MM.1S (cell line): ENCODE data around the gene PNO1.

Source experiments
- DNase-seq: peaks from one replicate; pipeline ENCODE4 v3.0.0-alpha.2; 2015
- H2AFZ ChIP-seq: fragments of 300-600 bp; sonication (generic); 2 replicates; pipeline ENCODE4 v1.6.0; 2016; ENCODE audit warnings: antibody characterized with exemption, low read length
- H3F3A ChIP-seq: fragments of 300-600 bp; sonication (generic); 2 replicates; pipeline ENCODE4 v1.6.1; 2016; ENCODE audit warnings: mild to moderate bottlenecking, antibody characterized with exemption, low read length, moderate library complexity, mixed read lengths; ENCODE audit not compliant: insufficient read depth
- H3K27ac ChIP-seq: fragments of 300-600 bp; sonication (generic); 2 replicates; pipeline ENCODE4 v1.5.1; 2016; ENCODE audit warnings: mild to moderate bottlenecking, low read length
- H3K27me3 ChIP-seq: fragments of 300-600 bp; sonication (generic); replicated peaks from 2 replicates; pipeline ENCODE4 v1.6.0; 2016; ENCODE audit warnings: low read length; ENCODE audit not compliant: insufficient read depth
- H3K36me3 ChIP-seq: fragments of 300-600 bp; sonication (generic); replicated peaks from 2 replicates; pipeline ENCODE4 v1.6.1; 2016; ENCODE audit warnings: mild to moderate bottlenecking, low read length, mixed read lengths; ENCODE audit not compliant: insufficient read depth
- H3K4me1 ChIP-seq: fragments of 300-600 bp; sonication (generic); 2 replicates; pipeline ENCODE4 v1.6.1; 2016; ENCODE audit warnings: low read length, mixed read lengths
- H3K4me2 ChIP-seq: fragments of 300-600 bp; sonication (generic); 2 replicates; pipeline ENCODE4 v1.6.0; 2016; ENCODE audit warnings: low read depth, low read length
- H3K4me3 ChIP-seq: fragments of 300-600 bp; sonication (generic); 2 replicates; pipeline ENCODE4 v1.5.1; 2016; ENCODE audit warnings: low read length, mixed read lengths
- H3K79me2 ChIP-seq: fragments of 300-600 bp; sonication (generic); 2 replicates; pipeline ENCODE4 v1.6.1; 2016; ENCODE audit warnings: mixed run types, low read length, mixed read lengths
- H3K9ac ChIP-seq: fragments of 300-600 bp; sonication (generic); 2 replicates; pipeline ENCODE4 v1.6.1; 2016; ENCODE audit warnings: low read length, mixed read lengths
- H3K9me2 ChIP-seq: fragments of 300-600 bp; sonication (generic); replicated peaks from 2 replicates; pipeline ENCODE4 v1.6.1; 2016; ENCODE audit warnings: mild to moderate bottlenecking, low read length, mixed read lengths; ENCODE audit not compliant: insufficient read depth
- H3K9me3 ChIP-seq: fragments of 300-600 bp; sonication (generic); replicated peaks from 2 replicates; pipeline ENCODE4 v1.6.1; 2016; ENCODE audit warnings: mild to moderate bottlenecking, low read length, mixed read lengths; ENCODE audit not compliant: insufficient read depth
- H4K20me1 ChIP-seq: fragments of 300-600 bp; sonication (generic); 2 replicates; pipeline ENCODE4 v1.6.1; 2016; ENCODE audit warnings: mild to moderate bottlenecking, low read length, moderate library complexity, mixed read lengths; ENCODE audit not compliant: insufficient read depth
- EZH2 ChIP-seq: fragments of 300-600 bp; sonication (generic); optimal IDR thresholded peaks from 2 replicates; pipeline ENCODE3; 2017; ENCODE audit warnings: low read depth, mild to moderate bottlenecking, antibody characterized with exemption, low read length, mixed read lengths
- EZH2phosphoT487 ChIP-seq: fragments of 300-600 bp; sonication (generic); IDR thresholded peaks from 2 replicates; pipeline ENCODE4 v1.6.1; 2018; ENCODE audit warnings: antibody characterized with exemption, low read length
- TF ChIP-seq, protein P1 (sequence below): fragments of 300-600 bp; sonication (generic); IDR thresholded peaks from 2 replicates; pipeline ENCODE4 v1.5.1; 2016; ENCODE audit warnings: antibody characterized with exemption, low read length, mixed read lengths

Gene PNO1

DNA sequence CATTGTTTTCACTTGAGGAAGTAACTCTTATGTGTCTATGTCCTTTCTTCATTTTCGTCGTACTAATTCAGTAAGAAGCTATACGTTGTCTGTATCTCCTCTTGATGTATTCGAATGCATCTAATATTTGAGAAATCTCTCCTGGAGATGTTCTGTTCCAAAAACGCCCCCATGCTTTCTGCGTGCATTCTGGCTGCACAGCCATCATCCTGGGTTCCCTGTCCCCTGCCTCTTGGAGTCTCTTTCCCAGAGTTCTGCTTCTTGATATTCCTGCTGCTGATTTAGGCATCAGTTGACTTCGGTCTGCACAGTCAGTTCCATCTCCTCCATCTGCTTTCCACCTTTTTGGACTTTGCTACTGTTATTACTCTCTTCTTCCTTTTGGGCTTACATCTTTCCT lies 13.5 kb downstream of the PNO1 start:
- H3K36me3 ChIP-seq: no peaks in the 10 kb centered on the region
- H3F3A ChIP-seq: no peaks in the 10 kb centered on the region
- DNase-seq: no peak
- TF ChIP-seq EZH2phosphoT487 (no peak), EZH2 (no peak)
- TF ChIP-seq, protein P1, sequence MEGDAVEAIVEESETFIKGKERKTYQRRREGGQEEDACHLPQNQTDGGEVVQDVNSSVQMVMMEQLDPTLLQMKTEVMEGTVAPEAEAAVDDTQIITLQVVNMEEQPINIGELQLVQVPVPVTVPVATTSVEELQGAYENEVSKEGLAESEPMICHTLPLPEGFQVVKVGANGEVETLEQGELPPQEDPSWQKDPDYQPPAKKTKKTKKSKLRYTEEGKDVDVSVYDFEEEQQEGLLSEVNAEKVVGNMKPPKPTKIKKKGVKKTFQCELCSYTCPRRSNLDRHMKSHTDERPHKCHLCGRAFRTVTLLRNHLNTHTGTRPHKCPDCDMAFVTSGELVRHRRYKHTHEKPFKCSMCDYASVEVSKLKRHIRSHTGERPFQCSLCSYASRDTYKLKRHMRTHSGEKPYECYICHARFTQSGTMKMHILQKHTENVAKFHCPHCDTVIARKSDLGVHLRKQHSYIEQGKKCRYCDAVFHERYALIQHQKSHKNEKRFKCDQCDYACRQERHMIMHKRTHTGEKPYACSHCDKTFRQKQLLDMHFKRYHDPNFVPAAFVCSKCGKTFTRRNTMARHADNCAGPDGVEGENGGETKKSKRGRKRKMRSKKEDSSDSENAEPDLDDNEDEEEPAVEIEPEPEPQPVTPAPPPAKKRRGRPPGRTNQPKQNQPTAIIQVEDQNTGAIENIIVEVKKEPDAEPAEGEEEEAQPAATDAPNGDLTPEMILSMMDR: no peak
- H2AFZ ChIP-seq: no peak overlapping the region
- H3K9me3 ChIP-seq: no peaks in the 10 kb centered on the region
- H3K4me1 ChIP-seq: no peaks in the 10 kb centered on the region
- no peak overlapping the region for H3K4me3 ChIP-seq
- no peak overlapping the region for H3K4me2 ChIP-seq
- H3K9me2 ChIP-seq: no peaks in the 10 kb centered on the region
- H4K20me1 ChIP-seq: no peaks in the 10 kb centered on the region
- H3K9ac ChIP-seq: no peak overlapping the region
- no peaks in the 10 kb centered on the region for H3K27me3 ChIP-seq
- peaks cover 10% of the 10 kb centered on the region; the same call in 1 of the 2 replicates for H3K79me2 ChIP-seq
- no peak overlapping the region for H3K27ac ChIP-seq

DNA sequence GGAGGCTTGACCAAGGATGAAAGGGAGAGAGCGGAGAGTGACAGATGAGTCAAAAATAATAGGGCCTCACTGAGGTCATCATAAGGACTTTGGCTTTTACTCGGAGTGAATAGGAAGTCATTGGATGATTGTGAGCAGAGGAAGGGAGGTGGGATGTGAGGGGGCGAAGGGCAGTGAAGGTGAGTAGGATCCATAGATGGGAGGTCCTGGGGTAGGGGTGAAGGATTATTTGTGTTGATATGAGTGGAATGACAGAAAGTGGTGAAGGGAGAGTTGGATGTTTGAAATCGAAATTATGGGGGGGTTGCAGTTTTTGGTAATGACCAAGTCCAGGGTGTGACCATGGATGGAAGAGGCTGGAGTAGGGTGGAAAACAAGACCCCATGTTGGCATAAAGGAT lies 14.0 kb downstream of the PNO1 start:
- no peaks in the 10 kb centered on the region for H3K36me3 ChIP-seq
- H3K9me2 ChIP-seq: no peaks in the 10 kb centered on the region
- H3K9ac ChIP-seq: no peak overlapping the region
- H3K27me3 ChIP-seq: no peaks in the 10 kb centered on the region
- no peak for DNase-seq
- no peaks in the 10 kb centered on the region; the same call in 1 of the 2 replicates for H3F3A ChIP-seq
- H3K9me3 ChIP-seq: no peaks in the 10 kb centered on the region
- H2AFZ ChIP-seq: no peak overlapping the region
- no peak overlapping the region for H3K27ac ChIP-seq
- H3K4me1 ChIP-seq: no peaks in the 10 kb centered on the region
- peaks cover 10% of the 10 kb centered on the region; the same call in 1 of the 2 replicates for H3K79me2 ChIP-seq
- H3K4me2 ChIP-seq: no peak overlapping the region
- no peak overlapping the region for H3K4me3 ChIP-seq
- H4K20me1 ChIP-seq: no peaks in the 10 kb centered on the region
- TF ChIP-seq, protein P1: no peak
- no peak for TF ChIP-seq EZH2
- TF ChIP-seq EZH2phosphoT487: no peak

DNA sequence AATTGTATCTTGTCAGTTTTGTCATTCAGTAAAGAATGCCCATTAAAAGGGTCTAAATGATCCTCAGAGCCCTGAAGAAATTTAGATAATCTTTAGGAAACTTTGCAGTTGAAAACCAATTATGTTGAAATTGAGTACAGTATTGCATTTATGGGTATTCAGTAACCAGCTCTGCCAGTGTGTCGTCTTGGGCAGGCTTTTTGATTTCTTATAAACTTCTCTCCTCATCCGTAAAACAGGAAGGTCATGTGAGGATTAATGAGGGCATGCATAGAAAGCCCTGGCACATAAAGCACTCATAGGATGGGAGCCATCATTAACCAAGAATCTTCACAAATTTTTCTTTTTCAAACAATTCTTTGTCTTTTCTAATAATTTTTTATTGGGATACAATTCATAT lies 14.8 kb downstream of the PNO1 start:
- DNase-seq: no peak
- H3K9me3 ChIP-seq: no peaks in the 10 kb centered on the region
- no peaks in the 10 kb centered on the region for H3K4me1 ChIP-seq
- no peaks in the 10 kb centered on the region for H4K20me1 ChIP-seq
- no peak overlapping the region for H3K27ac ChIP-seq
- H3K4me3 ChIP-seq: no peak overlapping the region
- no peaks in the 10 kb centered on the region for H3K27me3 ChIP-seq
- no peaks in the 10 kb centered on the region for H3K36me3 ChIP-seq
- no peaks in the 10 kb centered on the region; the same call in 1 of the 2 replicates for H3F3A ChIP-seq
- no peaks in the 10 kb centered on the region for H3K9me2 ChIP-seq
- no peak overlapping the region for H3K4me2 ChIP-seq
- no peak overlapping the region for H2AFZ ChIP-seq
- H3K79me2 ChIP-seq: peaks cover 10% of the 10 kb centered on the region; the same call in 1 of the 2 replicates
- no peak overlapping the region for H3K9ac ChIP-seq
- TF ChIP-seq EZH2phosphoT487 (no peak), EZH2 (no peak)
- TF ChIP-seq, protein P1: no peak
